Calu3 (cell line): ENCODE measurements around the gene TNFRSF17. TPM values are rescaled to one million over a fixed set of nuclear protein-coding genes. Genes with fewer than 3 reads are reported as not detected.
"Not testable (repeated sequence)": the region's sequence is repeated elsewhere in the genome, so short reads cannot be mapped to it uniquely, and the experiment has no call there.

Experiments
- Bru-seq: library from RNA; stranded (reverse); fragments of 400-500 nt; gene quantifications from one replicate; lab custom pipeline; 2021; lab: Mats Ljungman, UMichigan
- BruChase-seq, 2 experiments: library from RNA; stranded (reverse); fragments of 400-500 nt; gene quantifications; one replicate each; lab custom pipeline; 2021; lab: Mats Ljungman, UMichigan
- BruUV-seq: library from RNA; stranded (reverse); fragments of 400-500 nt; replicated peaks from 2 replicates; lab custom pipeline; 2021; lab: Mats Ljungman, UMichigan
- CTCF ChIA-PET: fragments of 300-600 bp; sonication (Branson Sonifier 250); formaldehyde crosslinking; loops from one replicate; lab custom pipeline; 2022; ENCODE audit warnings: antibody characterized with exemption; lab: Charles Lee
- DNase-seq: peaks from one replicate; pipeline ENCODE4 v3.0.0; 2022
- H3K27ac Mint-ChIP-seq: one replicate; pipeline ENCODE4 v1.8.0; 2022; ENCODE audit warnings: mixed read lengths; ENCODE audit not compliant: unreplicated experiment
- H3K27me3 Mint-ChIP-seq: one replicate; pipeline ENCODE4 v1.8.0; 2022; ENCODE audit warnings: mixed read lengths; ENCODE audit not compliant: unreplicated experiment
- H3K36me3 Mint-ChIP-seq: one replicate; pipeline ENCODE4 v1.8.0; 2022; ENCODE audit warnings: mild to moderate bottlenecking, moderate library complexity, mixed read lengths; ENCODE audit not compliant: insufficient read depth, unreplicated experiment
- H3K4me1 Mint-ChIP-seq: one replicate; pipeline ENCODE4 v1.8.0; 2022; ENCODE audit warnings: mild to moderate bottlenecking, low read depth, mixed read lengths; ENCODE audit not compliant: unreplicated experiment
- H3K4me3 Mint-ChIP-seq: one replicate; pipeline ENCODE4 v1.8.0; 2022; ENCODE audit warnings: mild to moderate bottlenecking, low read depth, moderate library complexity, mixed read lengths; ENCODE audit not compliant: unreplicated experiment
- H3K9me3 Mint-ChIP-seq: one replicate; pipeline ENCODE4 v1.8.0; 2022; ENCODE audit warnings: low read depth, mixed read lengths; ENCODE audit not compliant: unreplicated experiment
- intact Hi-C: fragments of 100-400 bp; cut with micrococcal nuclease; formaldehyde crosslinking; loops from one replicate; pipeline ENCODE4 v1.10.0; 2022; ENCODE audit not compliant: unreplicated experiment
- long read RNA-seq: library from polyadenylated mRNA; stranded (forward); transcript quantifications from one replicate; pipeline ENCODE4 v2.0.0, GENCODE V29; 2022
- total RNA-seq: library from RNA; stranded (reverse); gene quantifications from 2 replicates; pipeline ENCODE4 v1.2.3, GENCODE V29; 2022
- TF ChIP-seq, protein P1 (sequence below): fragments of 200-600 bp; IDR thresholded peaks from one replicate; pipeline ENCODE4 v1.8.0; 2022; ENCODE audit warnings: antibody characterized with exemption; ENCODE audit not compliant: unreplicated experiment

TNFRSF17 gene
- total RNA-seq (not detected in 2 replicates), Bru-seq, nascent RNA (not detected), BruChase-seq, experiment 1, labeled RNA remaining after a 6-hour chase (not detected), BruChase-seq, experiment 2, labeled RNA remaining after a 2-hour chase (not detected)
- long read RNA-seq: 0 reads

DNA sequence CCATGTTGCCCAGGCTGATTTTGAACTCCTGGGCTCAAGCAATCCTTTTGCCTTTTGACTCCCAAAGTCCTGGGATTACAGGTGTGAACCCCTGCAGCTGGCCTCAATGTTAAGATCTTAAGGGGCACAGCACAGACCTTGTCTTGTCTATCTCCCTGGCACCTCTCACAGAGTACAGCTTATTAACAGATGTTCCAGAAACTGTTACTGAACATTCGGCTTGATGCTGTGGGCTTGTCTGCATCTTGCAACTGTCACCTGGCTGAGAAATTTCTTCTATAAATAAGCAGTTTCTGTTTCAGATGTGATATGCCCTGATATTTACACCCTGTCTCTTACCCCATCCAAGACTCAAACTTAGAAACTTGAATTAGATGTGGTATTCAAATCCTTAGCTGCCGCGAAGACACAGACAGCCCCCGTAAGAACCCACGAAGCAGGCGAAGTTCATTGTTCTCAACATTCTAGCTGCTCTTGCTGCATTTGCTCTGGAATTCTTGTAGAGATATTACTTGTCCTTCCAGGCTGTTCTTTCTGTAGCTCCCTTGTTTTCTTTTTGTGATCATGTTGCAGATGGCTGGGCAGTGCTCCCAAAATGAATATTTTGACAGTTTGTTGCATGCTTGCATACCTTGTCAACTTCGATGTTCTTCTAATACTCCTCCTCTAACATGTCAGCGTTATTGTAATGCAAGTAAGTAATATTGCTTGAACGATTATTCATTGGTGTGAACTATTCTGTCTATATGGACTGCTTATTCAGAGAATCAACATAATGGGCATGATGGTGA, at the start of gene TNFRSF17:
Gene TNFRSF17, plus strand, starts transcription at position 450 of the 791 bp plus-strand sequence. Its CDS starts 115 bp downstream, at position 565.
- no peak within 1 kb of the TSS for H3K4me3 Mint-ChIP-seq
- no peak for DNase-seq
- no peak within 1 kb of the TSS for H3K27ac Mint-ChIP-seq
- no TSS peak for BruUV-seq
- no peaks in the 10 kb centered on the region for H3K9me3 Mint-ChIP-seq
- peaks cover 18% of the 10 kb centered on the region for H3K27me3 Mint-ChIP-seq
- CTCF ChIA-PET: interaction anchor here (0.7 to 1.1 kb wide), 3 partner anchors 65 to 108 kb away, joined by 3 to 4 read pairs (median 3); no protein-coding TSS in a partner anchor
- intact Hi-C loops: no loop called here
- H3K36me3 Mint-ChIP-seq: no peaks in the 10 kb centered on the region
- H3K4me1 Mint-ChIP-seq: no peaks in the 10 kb centered on the region
- TF ChIP-seq, protein P1, sequence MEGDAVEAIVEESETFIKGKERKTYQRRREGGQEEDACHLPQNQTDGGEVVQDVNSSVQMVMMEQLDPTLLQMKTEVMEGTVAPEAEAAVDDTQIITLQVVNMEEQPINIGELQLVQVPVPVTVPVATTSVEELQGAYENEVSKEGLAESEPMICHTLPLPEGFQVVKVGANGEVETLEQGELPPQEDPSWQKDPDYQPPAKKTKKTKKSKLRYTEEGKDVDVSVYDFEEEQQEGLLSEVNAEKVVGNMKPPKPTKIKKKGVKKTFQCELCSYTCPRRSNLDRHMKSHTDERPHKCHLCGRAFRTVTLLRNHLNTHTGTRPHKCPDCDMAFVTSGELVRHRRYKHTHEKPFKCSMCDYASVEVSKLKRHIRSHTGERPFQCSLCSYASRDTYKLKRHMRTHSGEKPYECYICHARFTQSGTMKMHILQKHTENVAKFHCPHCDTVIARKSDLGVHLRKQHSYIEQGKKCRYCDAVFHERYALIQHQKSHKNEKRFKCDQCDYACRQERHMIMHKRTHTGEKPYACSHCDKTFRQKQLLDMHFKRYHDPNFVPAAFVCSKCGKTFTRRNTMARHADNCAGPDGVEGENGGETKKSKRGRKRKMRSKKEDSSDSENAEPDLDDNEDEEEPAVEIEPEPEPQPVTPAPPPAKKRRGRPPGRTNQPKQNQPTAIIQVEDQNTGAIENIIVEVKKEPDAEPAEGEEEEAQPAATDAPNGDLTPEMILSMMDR: no peak

- peak; percentile 100 for DNase-seq
- no peaks in the 10 kb centered on the region for H3K27me3 Mint-ChIP-seq
- CTCF ChIA-PET: interaction anchor here (0.5 to 1.2 kb wide), 3 partner anchors 30 to 172 kb away, joined by 3 to 4 read pairs (median 3); no protein-coding TSS in a partner anchor
- H3K9me3 Mint-ChIP-seq: no peaks in the 10 kb centered on the region
- intact Hi-C loops: no loop called here
- peak within 1 kb of the TSS; percentile 81 for H3K4me3 Mint-ChIP-seq
- no TSS peak for BruUV-seq
- H3K4me1 Mint-ChIP-seq: peaks cover 27% of the 10 kb centered on the region
- TF ChIP-seq, protein P1: no peak
- H3K36me3 Mint-ChIP-seq: peaks cover 53% of the 10 kb centered on the region
- H3K27ac Mint-ChIP-seq: peak within 1 kb of the TSS; percentile 100
These were observed 49.1 kb upstream of the TNFRSF17 start, which contains the start of gene GSPT1 for GRCh38 chr16:11915644-11916523. Gene GSPT1, minus strand, starts transcription at chr16:11915956. Its CDS starts 236 bp downstream, at chr16:11915720.

DNA sequence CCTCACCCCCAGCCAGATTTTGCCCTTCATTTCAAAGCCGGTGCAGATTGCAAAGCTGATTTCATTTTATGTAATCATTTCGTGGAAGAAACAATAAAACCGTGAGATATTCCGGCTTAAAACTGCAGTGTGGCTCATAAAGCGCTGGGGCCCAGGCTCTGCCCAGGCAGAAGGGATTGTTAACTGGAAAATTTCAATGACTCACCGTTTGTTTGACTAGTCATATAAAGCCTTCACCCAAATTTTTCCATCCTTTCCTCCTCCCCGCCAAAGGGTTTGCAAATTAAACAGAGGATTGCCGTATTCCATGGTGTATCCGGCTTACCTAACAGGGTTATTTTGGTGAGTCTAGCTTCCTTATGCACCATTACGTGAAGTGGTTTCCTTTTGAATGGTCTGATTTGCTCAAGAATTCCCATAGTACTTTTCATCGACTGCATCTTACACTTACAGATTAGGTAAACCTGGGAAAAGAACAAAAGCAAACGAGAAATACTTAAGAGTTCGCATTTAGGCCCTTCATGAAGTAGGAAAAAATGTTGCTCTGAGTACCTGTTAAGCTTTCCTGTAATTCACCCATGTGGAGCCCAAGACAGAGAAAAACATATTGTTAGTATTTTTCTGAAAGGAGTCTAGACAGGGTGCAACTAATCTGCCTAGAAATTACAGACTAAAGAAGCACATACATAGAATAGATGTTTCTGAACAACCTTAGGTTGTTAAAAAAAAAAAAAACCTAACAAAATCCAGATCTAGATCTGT, 48.3 kb upstream of the TNFRSF17 start:
- Mint-ChIP-seq H3K27me3 (no peaks in the 10 kb centered on the region), H3K36me3 (peaks cover 53% of the 10 kb centered on the region), H3K4me1 (peaks cover 27% of the 10 kb centered on the region), H3K27ac (peak overlapping the region; percentile 100), H3K9me3 (no peaks in the 10 kb centered on the region), H3K4me3 (peak overlapping the region; percentile 81)
- intact Hi-C loops: no loop called here
- peak; percentile 65 for DNase-seq
- TF ChIP-seq, protein P1: no peak
- TSS peak; percentile 88 for BruUV-seq
- CTCF ChIA-PET: interaction anchor here (0.5 to 1.2 kb wide), 2 partner anchors 29 to 151 kb away, joined by 3 to 4 read pairs; no protein-coding TSS in a partner anchor

GRCh38 chr16:11924046-11924445, 41.0 kb upstream of the TNFRSF17 start:
- BruUV-seq, DNase-seq, intact Hi-C loops, H3K36me3 Mint-ChIP-seq, H3K9me3 Mint-ChIP-seq, H3K27ac Mint-ChIP-seq, H3K4me3 Mint-ChIP-seq, H3K27me3 Mint-ChIP-seq, H3K4me1 Mint-ChIP-seq: not testable (repeated sequence)
- CTCF ChIA-PET: interaction anchor here (0.6 kb wide), 1 partner anchor 40 kb away, joined by 3 read pairs; no protein-coding TSS in a partner anchor

- H3K4me1 Mint-ChIP-seq, H3K27me3 Mint-ChIP-seq, CTCF ChIA-PET: not testable (repeated sequence)
These were observed 37.7 kb upstream of the TNFRSF17 start for GRCh38 chr16:11927350-11927749.

GRCh38 chr16:11941945-11942344, 23.1 kb upstream of the TNFRSF17 start, which contains the start of gene NPIPB2:
Gene NPIPB2, minus strand, starts transcription at chr16:11942045. Its CDS starts 0 bp downstream, at chr16:11942045.
- H3K4me3 Mint-ChIP-seq, CTCF ChIA-PET, H3K36me3 Mint-ChIP-seq, H3K27me3 Mint-ChIP-seq, H3K27ac Mint-ChIP-seq, BruUV-seq, intact Hi-C loops, H3K9me3 Mint-ChIP-seq, H3K4me1 Mint-ChIP-seq, DNase-seq: not testable (repeated sequence)

More at GRCh38 chr16:11927350-11927749, 37.7 kb upstream of the TNFRSF17 start:
- H3K4me3 Mint-ChIP-seq, BruUV-seq, H3K27ac Mint-ChIP-seq, H3K36me3 Mint-ChIP-seq, intact Hi-C loops, DNase-seq, H3K9me3 Mint-ChIP-seq: not testable (repeated sequence)
